Loucy (cell line): ENCODE measurements around the gene EXOC3L4.

Source experiments
- H2AFZ ChIP-seq: fragments of 200-600 bp; sonication (generic); 2 replicates; pipeline ENCODE4 v1.6.0; 2016; ENCODE audit warnings: antibody characterized with exemption, mild to moderate bottlenecking, low read length, moderate library complexity
- H3F3A ChIP-seq: fragments of 200-600 bp; 2 replicates; pipeline ENCODE4 v1.6.0; 2016; ENCODE audit warnings: antibody characterized with exemption, low read depth, mild to moderate bottlenecking
- H3K27me3 ChIP-seq: fragments of 200-600 bp; sonication (generic); 2 replicates; pipeline ENCODE4 v1.6.1; 2014; ENCODE audit warnings: low read length, mild to moderate bottlenecking; ENCODE audit not compliant: insufficient read depth, poor library complexity, severe bottlenecking
- H3K36me3 ChIP-seq: fragments of 200-600 bp; sonication (generic); 2 replicates; pipeline ENCODE4 v1.6.1; 2016; ENCODE audit warnings: low read length; ENCODE audit not compliant: insufficient read depth
- H3K4me1 ChIP-seq: fragments of 200-600 bp; sonication (generic); 2 replicates; pipeline ENCODE4 v1.5.1; 2014; ENCODE audit warnings: low read length, mild to moderate bottlenecking; ENCODE audit not compliant: insufficient read depth, poor library complexity, severe bottlenecking
- H3K4me2 ChIP-seq: fragments of 200-600 bp; sonication (generic); 2 replicates; pipeline ENCODE4 v1.6.0; 2014; ENCODE audit warnings: antibody characterized with exemption, low read length, low read depth, mild to moderate bottlenecking; ENCODE audit not compliant: poor library complexity, severe bottlenecking
- H3K4me3 ChIP-seq: fragments of 200-600 bp; sonication (generic); 2 replicates; pipeline ENCODE4 v1.5.1; 2014; ENCODE audit warnings: low read length, mild to moderate bottlenecking, mixed read lengths; ENCODE audit not compliant: poor library complexity, severe bottlenecking
- H3K79me2 ChIP-seq: fragments of 200-600 bp; sonication (generic); 2 replicates; pipeline ENCODE4 v1.6.1; 2014; ENCODE audit warnings: low read length; ENCODE audit not compliant: insufficient read depth
- H3K9ac ChIP-seq: fragments of 200-600 bp; sonication (generic); 2 replicates; pipeline ENCODE4 v1.6.0; 2014; ENCODE audit warnings: mild to moderate bottlenecking, low read depth, low read length, moderate library complexity; ENCODE audit not compliant: poor library complexity, severe bottlenecking
- H3K9me2 ChIP-seq: fragments of 200-600 bp; sonication (generic); replicated peaks from 2 replicates; pipeline ENCODE4 v1.6.1; 2016; ENCODE audit warnings: low read depth, low read length, mixed read lengths
- H3K9me3 ChIP-seq: fragments of 200-600 bp; sonication (generic); 2 replicates; pipeline ENCODE4 v1.6.1; 2014; ENCODE audit warnings: mild to moderate bottlenecking, antibody characterized with exemption, low read length, low read depth; ENCODE audit not compliant: insufficient read depth
- H4K20me1 ChIP-seq: fragments of 200-600 bp; sonication (generic); 2 replicates; pipeline ENCODE4 v1.6.0; 2014; ENCODE audit warnings: antibody characterized with exemption, low read length, mild to moderate bottlenecking; ENCODE audit not compliant: insufficient read depth, poor library complexity, severe bottlenecking
- CTCF ChIP-seq: fragments of 200-600 bp; sonication (generic); conservative IDR thresholded peaks from 2 replicates; pipeline ENCODE4 v1.5.1; 2014; ENCODE audit warnings: mild to moderate bottlenecking, antibody characterized with exemption, low read length
- EZH2phosphoT487 ChIP-seq: fragments of 200-600 bp; IDR thresholded peaks from 2 replicates; pipeline ENCODE4 v1.6.1; 2018; ENCODE audit warnings: antibody characterized with exemption, mild to moderate bottlenecking, moderate library complexity, borderline replicate concordance

EXOC3L4 gene

GRCh38 chr14:103078420-103078749 lies 16.1 kb upstream of the EXOC3L4 start:
- Histone ChIP-seq H3K4me1 (no peaks in the 10 kb centered on the region), H3K27me3 (no peaks in the 10 kb centered on the region), H2AFZ (no peak overlapping the region), H3K79me2 (no peaks in the 10 kb centered on the region), H3K9ac (no peak overlapping the region), H3K36me3 (no peaks in the 10 kb centered on the region), H3K9me2 (no peaks in the 10 kb centered on the region), H3K9me3 (no peaks in the 10 kb centered on the region), H3K4me3 (no peak overlapping the region), H4K20me1 (no peaks in the 10 kb centered on the region), H3K4me2 (no peak overlapping the region), H3F3A (no peaks in the 10 kb centered on the region)
- TF ChIP-seq EZH2phosphoT487 (no peak), CTCF (peak; percentile 70)

DNA sequence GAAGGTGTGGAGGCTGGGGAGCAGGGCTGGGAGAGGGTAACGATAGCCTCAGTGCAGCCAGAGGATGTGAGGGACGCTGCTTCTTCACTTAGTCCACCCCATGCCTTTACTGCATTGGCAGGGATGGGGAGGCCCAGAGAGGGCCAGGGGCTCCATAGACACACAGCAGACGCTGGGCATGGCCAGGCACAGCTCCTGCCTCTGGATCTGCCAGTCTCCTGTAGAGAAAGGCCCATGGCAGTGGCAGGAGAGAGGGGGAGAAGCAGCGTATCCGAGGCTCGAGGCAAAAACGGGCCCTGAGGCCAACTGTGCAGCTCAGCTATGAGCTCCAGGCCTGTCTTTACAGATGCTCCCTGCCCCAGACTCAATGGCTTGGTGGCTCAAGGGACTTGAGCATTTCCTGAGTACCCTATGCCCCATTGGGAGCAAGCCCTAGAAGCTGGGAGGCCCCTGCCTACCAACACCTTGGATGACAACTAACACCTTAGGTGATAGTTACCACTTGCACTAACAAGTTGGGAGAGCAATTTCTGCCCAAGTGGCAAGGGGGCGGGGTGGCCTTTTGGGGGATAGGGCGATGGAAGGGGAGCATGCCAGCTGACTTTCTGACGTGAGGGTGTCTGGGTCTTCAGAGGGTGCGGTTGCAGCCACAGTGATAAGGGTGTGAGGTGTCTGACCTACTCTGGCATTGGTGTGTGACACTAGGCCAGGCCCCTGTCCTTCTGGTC lies 15.5 kb upstream of the EXOC3L4 start:
- no peak overlapping the region for H3K4me2 ChIP-seq

GRCh38 chr14:103081951-103082350 lies 12.6 kb upstream of the EXOC3L4 start:
- Histone ChIP-seq H3K79me2 (no peaks in the 10 kb centered on the region), H2AFZ (no peak overlapping the region), H3F3A (no peaks in the 10 kb centered on the region), H3K9me2 (no peaks in the 10 kb centered on the region), H3K9ac (no peak overlapping the region), H3K4me2 (no peak overlapping the region), H3K4me1 (no peaks in the 10 kb centered on the region), H3K4me3 (no peak overlapping the region), H3K27me3 (no peaks in the 10 kb centered on the region), H3K9me3 (no peaks in the 10 kb centered on the region), H4K20me1 (no peaks in the 10 kb centered on the region), H3K36me3 (no peaks in the 10 kb centered on the region)
- TF ChIP-seq CTCF (no peak), EZH2phosphoT487 (no peak)

More for the DNA sequence above, 15.5 kb upstream of the EXOC3L4 start:
- no peak overlapping the region for H3K9ac ChIP-seq
- H3K36me3 ChIP-seq: no peaks in the 10 kb centered on the region
- no peak overlapping the region for H3K4me3 ChIP-seq
- no peaks in the 10 kb centered on the region for H4K20me1 ChIP-seq
- no peaks in the 10 kb centered on the region for H3K9me3 ChIP-seq
- no peak for TF ChIP-seq EZH2phosphoT487
- TF ChIP-seq CTCF: no peak
- no peak overlapping the region for H2AFZ ChIP-seq
- H3K27me3 ChIP-seq: no peaks in the 10 kb centered on the region
- H3F3A ChIP-seq: no peaks in the 10 kb centered on the region
- H3K4me1 ChIP-seq: no peaks in the 10 kb centered on the region
- H3K9me2 ChIP-seq: no peaks in the 10 kb centered on the region
- no peaks in the 10 kb centered on the region for H3K79me2 ChIP-seq
